Ishikawa (cell line): ENCODE measurements around the gene GCAT.

Experiments used
- CEBPB ChIP-seq: IDR thresholded peaks from 2 replicates; pipeline ENCODE4 v1.6.1; 2012
- CREB1 ChIP-seq: IDR thresholded peaks from 2 replicates; pipeline ENCODE4 v1.6.1; 2012; ENCODE audit warnings: low read depth
- EGR1 ChIP-seq: IDR thresholded peaks from 2 replicates; pipeline ENCODE4 v1.6.1; 2012
- EP300 ChIP-seq: IDR thresholded peaks from 2 replicates; pipeline ENCODE4 v1.6.1; 2012; ENCODE audit warnings: borderline replicate concordance
- FOXM1 ChIP-seq: IDR thresholded peaks from 2 replicates; pipeline ENCODE4 v1.6.1; 2012; ENCODE audit warnings: low read depth, borderline replicate concordance
- NFIC ChIP-seq: IDR thresholded peaks from 2 replicates; pipeline ENCODE4 v1.6.1; 2012
- RAD21 ChIP-seq: IDR thresholded peaks from 2 replicates; pipeline ENCODE4 v1.6.1; 2012; ENCODE audit warnings: low read depth
- TAF1 ChIP-seq: IDR thresholded peaks from 2 replicates; pipeline ENCODE4 v1.6.1; 2012; ENCODE audit warnings: low read depth, mild to moderate bottlenecking
- TCF12 ChIP-seq: IDR thresholded peaks from 2 replicates; pipeline ENCODE4 v1.6.1; 2012; ENCODE audit warnings: low read depth
- TEAD4 ChIP-seq: IDR thresholded peaks from 2 replicates; pipeline ENCODE4 v1.6.1; 2012
- USF1 ChIP-seq: IDR thresholded peaks from 2 replicates; pipeline ENCODE4 v1.6.1; 2012
- YY1 ChIP-seq: IDR thresholded peaks from 2 replicates; pipeline ENCODE4 v1.6.1; 2012; ENCODE audit warnings: low read depth
- ZBTB7A ChIP-seq: IDR thresholded peaks from 2 replicates; pipeline ENCODE4 v1.6.1; 2012; ENCODE audit warnings: low read depth
- TF ChIP-seq, protein P1 (sequence below): IDR thresholded peaks from 2 replicates; pipeline ENCODE4 v1.6.1; 2012
- TF ChIP-seq, protein P2 (sequence below): IDR thresholded peaks from 2 replicates; pipeline ENCODE4 v1.6.1; 2012; ENCODE audit warnings: low read depth, mild to moderate bottlenecking

Gene GCAT

DNA sequence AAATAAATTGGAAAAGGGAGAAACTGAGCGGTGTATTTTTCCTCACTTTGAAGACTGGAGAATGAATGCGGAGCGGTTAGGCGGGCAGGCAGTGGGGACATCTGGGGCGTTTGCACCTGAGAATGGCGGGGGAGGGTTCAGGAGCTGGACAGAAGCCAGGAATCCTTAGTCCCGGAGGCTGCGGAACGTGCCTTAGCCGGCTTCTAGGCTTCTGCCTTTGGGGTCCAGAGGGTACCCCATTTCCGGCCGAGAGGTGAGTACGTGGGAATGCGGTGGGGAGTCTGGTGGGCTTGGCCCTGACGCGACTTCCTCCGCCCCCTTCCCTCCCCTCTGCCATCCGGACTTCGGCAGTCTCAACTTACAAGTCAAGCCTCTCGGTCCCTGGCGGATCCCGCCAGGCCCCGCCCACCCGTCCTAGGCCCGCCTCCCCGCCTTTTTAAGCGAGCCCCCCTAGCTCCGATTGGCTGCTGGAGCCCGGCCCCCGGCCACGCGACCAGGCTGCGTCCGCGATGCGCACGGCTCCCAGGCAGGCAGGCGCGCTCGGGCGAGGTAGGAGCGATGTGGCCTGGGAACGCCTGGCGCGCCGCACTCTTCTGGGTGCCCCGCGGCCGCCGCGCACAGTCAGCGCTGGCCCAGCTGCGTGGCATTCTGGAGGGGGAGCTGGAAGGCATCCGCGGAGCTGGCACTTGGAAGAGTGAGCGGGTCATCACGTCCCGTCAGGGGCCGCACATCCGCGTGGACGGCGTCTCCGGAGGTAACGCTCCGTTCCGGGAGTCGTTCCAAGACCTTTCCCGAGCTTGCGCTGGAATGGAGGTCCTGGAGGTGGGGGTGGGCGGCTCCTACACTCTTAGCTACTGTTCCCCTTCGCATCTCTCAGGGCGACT, at the start of gene GCAT:
GCAT (plus strand) TSS at position 525 of the 884 bp plus-strand sequence; CDS start at position 559, 34 bp downstream.
- TF ChIP-seq, protein P1, sequence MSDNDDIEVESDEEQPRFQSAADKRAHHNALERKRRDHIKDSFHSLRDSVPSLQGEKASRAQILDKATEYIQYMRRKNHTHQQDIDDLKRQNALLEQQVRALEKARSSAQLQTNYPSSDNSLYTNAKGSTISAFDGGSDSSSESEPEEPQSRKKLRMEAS = peak; percentile 89; the same call in 1 of the 2 replicates
- TF ChIP-seq YY1 (0 out of 2 replicates have a peak, but pooled peaks have one; percentile 57), EP300 (0 out of 2 replicates have a peak, but pooled peaks have one; percentile 9), TAF1 (0 out of 2 replicates have a peak, but pooled peaks have one; percentile 70), ZBTB7A (peak; percentile 79), EGR1 (no peak; the same call in 1 of the 2 replicates), RAD21 (no peak), TEAD4 (0 out of 2 replicates have a peak, but pooled peaks have one; percentile 23), USF1 (peak; percentile 85), NFIC (peak; percentile 81), CREB1 (peak; percentile 68; the same call in 1 of the 2 replicates), TCF12 (peak; percentile 46; the same call in 1 of the 2 replicates), CEBPB (no peak), FOXM1 (no peak)
- TF ChIP-seq, protein P2, sequence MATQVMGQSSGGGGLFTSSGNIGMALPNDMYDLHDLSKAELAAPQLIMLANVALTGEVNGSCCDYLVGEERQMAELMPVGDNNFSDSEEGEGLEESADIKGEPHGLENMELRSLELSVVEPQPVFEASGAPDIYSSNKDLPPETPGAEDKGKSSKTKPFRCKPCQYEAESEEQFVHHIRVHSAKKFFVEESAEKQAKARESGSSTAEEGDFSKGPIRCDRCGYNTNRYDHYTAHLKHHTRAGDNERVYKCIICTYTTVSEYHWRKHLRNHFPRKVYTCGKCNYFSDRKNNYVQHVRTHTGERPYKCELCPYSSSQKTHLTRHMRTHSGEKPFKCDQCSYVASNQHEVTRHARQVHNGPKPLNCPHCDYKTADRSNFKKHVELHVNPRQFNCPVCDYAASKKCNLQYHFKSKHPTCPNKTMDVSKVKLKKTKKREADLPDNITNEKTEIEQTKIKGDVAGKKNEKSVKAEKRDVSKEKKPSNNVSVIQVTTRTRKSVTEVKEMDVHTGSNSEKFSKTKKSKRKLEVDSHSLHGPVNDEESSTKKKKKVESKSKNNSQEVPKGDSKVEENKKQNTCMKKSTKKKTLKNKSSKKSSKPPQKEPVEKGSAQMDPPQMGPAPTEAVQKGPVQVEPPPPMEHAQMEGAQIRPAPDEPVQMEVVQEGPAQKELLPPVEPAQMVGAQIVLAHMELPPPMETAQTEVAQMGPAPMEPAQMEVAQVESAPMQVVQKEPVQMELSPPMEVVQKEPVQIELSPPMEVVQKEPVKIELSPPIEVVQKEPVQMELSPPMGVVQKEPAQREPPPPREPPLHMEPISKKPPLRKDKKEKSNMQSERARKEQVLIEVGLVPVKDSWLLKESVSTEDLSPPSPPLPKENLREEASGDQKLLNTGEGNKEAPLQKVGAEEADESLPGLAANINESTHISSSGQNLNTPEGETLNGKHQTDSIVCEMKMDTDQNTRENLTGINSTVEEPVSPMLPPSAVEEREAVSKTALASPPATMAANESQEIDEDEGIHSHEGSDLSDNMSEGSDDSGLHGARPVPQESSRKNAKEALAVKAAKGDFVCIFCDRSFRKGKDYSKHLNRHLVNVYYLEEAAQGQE = no peak

DNA sequence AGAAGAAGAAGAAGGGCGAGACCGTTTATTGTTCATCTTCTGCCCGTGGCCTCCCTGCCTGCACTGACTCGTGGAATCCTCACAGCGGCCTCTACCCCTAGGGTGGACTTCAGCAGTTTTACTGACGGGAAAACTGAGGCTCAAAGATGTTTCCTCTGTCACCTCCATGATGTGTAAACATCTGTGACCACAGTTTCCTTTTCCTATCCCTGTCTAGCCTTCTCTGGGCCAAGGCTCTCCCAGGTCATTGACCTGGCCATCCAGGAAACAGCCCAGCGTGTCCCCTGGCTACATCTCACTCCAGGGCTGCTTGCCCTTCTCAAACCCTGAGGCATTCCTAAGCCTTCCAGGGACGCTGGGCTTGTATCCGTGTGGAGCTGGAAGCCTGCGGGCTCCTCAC, 49.0 kb upstream of the GCAT start:
- TF ChIP-seq, protein P1 = no peak
- no peak for TF ChIP-seq TEAD4
- TF ChIP-seq ZBTB7A = no peak
- no peak for TF ChIP-seq YY1
- TF ChIP-seq CEBPB = no peak
- no peak for TF ChIP-seq EP300
- TF ChIP-seq USF1 = no peak
- TF ChIP-seq CREB1 = no peak
- TF ChIP-seq RAD21 = no peak
- TF ChIP-seq TCF12 = no peak
- TF ChIP-seq EGR1 = no peak
- no peak for TF ChIP-seq FOXM1
- no peak for TF ChIP-seq TAF1
- no peak for TF ChIP-seq NFIC

DNA sequence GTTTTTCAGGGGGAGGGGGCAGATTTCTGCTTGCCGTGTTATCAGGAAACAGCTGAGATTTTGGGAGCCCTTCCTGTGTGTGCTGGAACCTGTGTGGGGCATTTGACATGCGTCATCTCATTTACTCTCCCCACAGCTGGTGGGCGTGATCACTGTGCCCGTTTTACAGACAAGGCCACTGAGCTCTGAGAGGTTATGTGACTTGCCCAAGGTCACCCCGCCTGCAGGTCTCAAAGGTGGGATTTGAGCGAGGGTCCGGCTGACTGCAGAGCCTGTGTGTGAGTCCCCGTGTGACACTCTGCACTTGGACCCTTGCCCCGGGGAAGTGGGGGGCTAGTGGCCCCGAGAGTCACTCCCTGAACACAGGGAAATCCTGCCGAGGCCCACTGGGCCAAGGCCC, 48.5 kb upstream of the GCAT start:
- TF ChIP-seq FOXM1 (no peak), CREB1 (no peak)

DNA sequence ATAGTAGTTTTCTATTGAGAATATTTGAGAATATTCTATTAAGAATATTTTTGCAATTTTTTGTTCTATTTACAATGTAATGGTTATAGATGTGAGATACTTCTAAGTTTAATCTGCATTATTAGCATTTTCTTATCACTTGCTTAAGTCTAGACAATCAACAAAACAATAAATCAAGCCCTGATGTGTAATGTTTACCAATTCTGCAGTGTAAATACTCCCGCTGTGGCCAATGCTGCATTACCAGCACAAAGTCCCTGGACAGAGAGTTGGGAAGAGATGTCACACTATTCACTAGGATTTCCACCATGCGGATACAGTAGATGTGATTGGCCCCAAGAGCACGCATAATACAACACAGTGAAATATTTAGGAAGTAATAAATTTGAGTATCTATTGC, 47.6 kb upstream of the GCAT start:
- TF ChIP-seq RAD21 (no peak), CEBPB (no peak), TAF1 (no peak), FOXM1 (no peak), NFIC (no peak), USF1 (no peak), TCF12 (no peak), TEAD4 (no peak), CREB1 (no peak), ZBTB7A (no peak), YY1 (no peak)
- TF ChIP-seq, protein P2 = no peak
- TF ChIP-seq, protein P1 = no peak

DNA sequence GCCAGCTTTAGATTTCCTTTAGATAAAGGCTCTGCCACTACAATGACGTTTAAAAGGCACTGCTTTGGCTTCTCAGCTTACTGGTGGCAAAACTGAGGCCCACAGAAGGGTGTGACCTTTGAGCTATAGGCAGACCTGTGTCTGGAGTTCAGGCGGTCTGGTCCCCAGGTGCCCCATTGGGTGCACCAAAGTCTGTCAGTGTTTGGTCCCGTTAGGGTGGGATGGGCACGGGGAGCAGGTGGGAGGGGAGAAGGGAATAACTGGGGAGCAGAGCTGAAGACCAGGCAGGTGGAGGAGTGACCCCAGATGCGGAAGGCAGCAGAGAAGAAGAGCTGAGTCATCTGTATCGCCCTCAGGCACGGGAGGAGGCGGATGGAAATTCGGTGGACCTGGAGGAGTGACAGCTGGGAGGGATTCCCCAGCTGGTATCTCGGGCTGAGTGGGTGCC, 45.3 kb upstream of the GCAT start:
- TF ChIP-seq CEBPB (no peak), TCF12 (no peak), FOXM1 (no peak), RAD21 (no peak), CREB1 (no peak), YY1 (no peak), EGR1 (no peak), TEAD4 (no peak), ZBTB7A (no peak), USF1 (no peak)
- TF ChIP-seq, protein P1 = no peak
